ENCODE data around the gene IBA57. TPM values are rescaled to one million over a fixed set of nuclear protein-coding genes. Genes with fewer than 3 reads are reported as not detected.

Gene IBA57
- total RNA-seq, 1 donor from 2014 or later, result 2.0 TPM

DNA sequence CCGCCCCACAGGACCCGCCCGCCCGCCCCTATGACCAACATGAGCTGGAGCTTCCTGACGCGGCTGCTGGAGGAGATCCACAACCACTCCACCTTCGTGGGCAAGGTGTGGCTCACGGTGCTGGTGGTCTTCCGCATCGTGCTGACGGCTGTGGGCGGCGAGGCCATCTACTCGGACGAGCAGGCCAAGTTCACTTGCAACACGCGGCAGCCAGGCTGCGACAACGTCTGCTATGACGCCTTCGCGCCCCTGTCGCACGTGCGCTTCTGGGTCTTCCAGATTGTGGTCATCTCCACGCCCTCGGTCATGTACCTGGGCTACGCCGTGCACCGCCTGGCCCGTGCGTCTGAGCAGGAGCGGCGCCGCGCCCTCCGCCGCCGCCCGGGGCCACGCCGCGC is 7.9 kb upstream of the IBA57 start:
- no peak for DNase-seq (ENCODE audit: low read depth)
- no peak overlapping the region for H3K4me3 ChIP-seq (ENCODE audit: low read depth, low read length)
- TF ChIP-seq CTCF (conservative IDR thresholded peaks at IDR 0.05; ENCODE audit: low read depth, low read length), result no peak

- no peak overlapping the region for H3K4me3 ChIP-seq (ENCODE audit: low read depth, low read length)
- DNase-seq (ENCODE audit: low read depth), result no peak
- no peak for TF ChIP-seq CTCF (conservative IDR thresholded peaks at IDR 0.05; ENCODE audit: low read depth, low read length)
Measured at GRCh38 chr1:228158151-228159007, 7.2 kb upstream of the IBA57 start.

DNA sequence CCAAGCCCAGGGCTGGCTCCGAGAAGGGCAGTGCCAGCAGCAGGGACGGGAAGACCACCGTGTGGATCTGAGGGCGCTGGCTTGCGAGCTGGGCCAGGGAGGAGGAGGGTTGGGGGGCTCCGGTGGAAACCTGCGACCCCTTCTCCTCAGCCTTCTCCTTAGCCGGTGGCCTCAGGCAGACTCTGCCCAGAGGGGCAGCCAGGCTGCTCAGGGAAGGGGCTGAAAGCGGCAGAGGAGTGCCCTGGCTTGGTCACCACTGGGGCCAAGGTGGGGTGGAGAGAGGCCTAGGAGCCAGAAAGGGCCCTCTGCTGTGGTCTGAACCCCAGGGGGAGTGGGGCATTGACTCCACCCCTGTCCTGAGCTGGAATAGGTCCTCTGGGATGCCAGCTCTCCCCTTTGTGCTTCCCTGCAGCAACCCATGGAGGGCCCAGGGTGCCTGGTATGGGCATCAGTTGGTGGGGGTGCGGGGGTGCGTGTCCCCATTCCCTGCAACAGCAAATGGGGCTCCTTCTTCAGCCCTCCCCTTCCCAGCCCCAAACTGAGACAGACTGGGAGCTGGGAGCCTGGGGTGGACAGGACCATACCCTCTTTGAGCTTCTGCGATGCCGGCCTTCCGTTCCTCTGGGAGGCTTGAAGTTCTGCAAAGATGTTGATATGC is 6.5 kb upstream of the IBA57 start:
- H3K4me3 ChIP-seq (ENCODE audit: low read depth, low read length), result no peak overlapping the region
- DNase-seq (ENCODE audit: low read depth), result no peak
- TF ChIP-seq CTCF (conservative IDR thresholded peaks at IDR 0.05; ENCODE audit: low read depth, low read length), result no peak

DNA sequence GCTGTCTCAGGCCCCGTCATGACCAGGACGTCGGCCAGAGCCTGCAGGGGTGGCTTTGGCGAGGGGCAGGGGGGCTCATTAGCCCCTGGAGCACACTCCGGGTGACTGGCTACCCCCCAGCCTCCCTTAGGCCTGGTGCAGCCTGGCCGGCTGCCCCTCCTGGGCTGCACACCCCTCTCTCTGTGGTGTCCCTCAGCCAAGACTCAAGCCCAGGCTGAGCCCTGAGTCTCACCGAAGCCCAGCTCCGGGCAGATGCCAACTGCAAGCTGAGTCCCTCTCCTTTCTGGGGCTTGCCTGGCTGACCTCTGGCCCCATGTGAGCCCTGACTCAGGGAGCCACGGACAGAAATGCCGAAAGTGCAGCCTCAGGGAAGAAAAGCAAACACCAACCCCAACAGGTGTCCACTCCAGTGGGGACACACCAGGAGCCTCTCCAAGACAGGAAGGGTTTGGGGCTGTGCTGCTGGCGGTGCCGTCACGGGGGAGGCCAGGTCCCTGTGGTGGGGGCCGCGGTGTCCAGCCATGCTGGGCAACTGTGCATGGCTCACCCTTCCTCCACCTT is 5.3 kb upstream of the IBA57 start:
- no peak for TF ChIP-seq CTCF (conservative IDR thresholded peaks at IDR 0.05; ENCODE audit: low read depth, low read length)
- DNase-seq (ENCODE audit: low read depth), result no peak
- H3K4me3 ChIP-seq (ENCODE audit: low read depth, low read length), result no peak overlapping the region

DNA sequence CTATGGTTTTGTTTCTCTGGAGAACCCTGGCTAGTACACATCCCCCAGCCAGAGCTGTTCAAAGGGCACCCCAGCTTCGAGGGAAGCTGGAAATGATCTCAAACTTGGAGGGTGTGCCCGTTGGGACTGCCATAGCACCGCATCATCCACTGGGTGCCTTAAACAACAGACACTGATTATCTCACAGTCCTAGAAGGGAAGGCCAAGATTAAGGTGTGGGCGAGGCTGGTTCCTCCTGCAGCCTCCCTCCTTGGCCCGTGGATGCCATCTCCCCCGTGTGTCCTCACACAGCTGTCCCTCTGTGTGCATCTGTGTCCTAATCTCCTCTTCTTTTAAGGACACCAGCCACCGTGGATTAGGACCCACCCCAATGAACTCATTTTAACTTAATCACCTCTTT is 4.2 kb upstream of the IBA57 start:
- TF ChIP-seq CTCF (conservative IDR thresholded peaks at IDR 0.05; ENCODE audit: low read depth, low read length), result no peak
- H3K4me3 ChIP-seq (ENCODE audit: low read depth, low read length), result no peak overlapping the region
- no peak for DNase-seq (ENCODE audit: low read depth)

DNA sequence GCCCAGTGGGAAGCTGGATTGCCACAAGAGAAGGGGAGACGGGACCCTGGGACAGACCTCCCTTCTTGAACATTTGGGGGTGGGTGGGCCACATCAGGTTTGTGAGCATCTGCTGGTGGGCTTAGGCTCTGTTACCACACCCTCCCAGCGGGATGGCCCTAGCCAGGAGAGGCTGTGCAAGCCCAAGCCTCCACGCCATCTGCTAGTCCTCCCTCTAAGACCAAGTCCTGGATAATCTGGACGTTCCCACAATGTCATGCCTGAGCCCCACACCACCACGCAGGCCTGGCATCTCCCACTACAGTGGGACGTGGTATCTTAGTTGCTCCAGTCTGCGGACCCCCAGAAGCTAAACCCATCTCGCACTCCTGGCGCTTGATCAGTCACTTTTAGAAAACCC is 3.7 kb upstream of the IBA57 start:
- TF ChIP-seq CTCF (conservative IDR thresholded peaks at IDR 0.05; ENCODE audit: low read depth, low read length), result no peak
- H3K4me3 ChIP-seq (ENCODE audit: low read depth, low read length), result no peak overlapping the region
- DNase-seq (ENCODE audit: low read depth), result no peak

All from epithelial cell of proximal tubule (primary cell).